NB4 (cell line): Measurements from ENCODE around the gene SCN1B.
A peak's percentile ranks its signal among the peaks of the same experiment; 100 is the strongest.
"Not testable (repeated sequence)": the region's sequence is repeated elsewhere in the genome, so short reads cannot be mapped to it uniquely, and the experiment has no call there.

ENCODE experiments used
- DNase-seq: peaks from one replicate; pipeline ENCODE4 v3.0.0; 2010; ENCODE audit warnings: low read depth
- H3K4me3 ChIP-seq: one replicate; pipeline ENCODE4 v1.5.1; 2011; ENCODE audit warnings: mild to moderate bottlenecking, low read depth, low read length, moderate library complexity
- CTCF ChIP-seq: IDR thresholded peaks from one replicate; pipeline ENCODE4 v1.5.1; 2012; ENCODE audit warnings: low read depth, low read length
- MAX ChIP-seq: IDR thresholded peaks from 2 replicates; pipeline ENCODE4 v1.6.1; 2011; ENCODE audit warnings: low read depth, low read length
- MYC ChIP-seq: IDR thresholded peaks from 2 replicates; pipeline ENCODE4 v1.6.1; 2011; ENCODE audit warnings: low read depth, low read length
- POLR2A ChIP-seq: IDR thresholded peaks from 2 replicates; pipeline ENCODE4 v1.6.1; 2011; ENCODE audit warnings: mild to moderate bottlenecking; ENCODE audit not compliant: insufficient read length; ENCODE audit errors: extremely low read depth

Gene SCN1B

GRCh38 chr19:35011091-35011689, 19.1 kb upstream of the SCN1B start:
- TF ChIP-seq POLR2A (no peak), MYC (no peak), CTCF (no peak), MAX (no peak)
- no peak for DNase-seq
- H3K4me3 ChIP-seq: no peak overlapping the region

GRCh38 chr19:35011737-35012682, 18.3 kb upstream of the SCN1B start:
- no peak for DNase-seq
- TF ChIP-seq POLR2A: no peak
- no peak for TF ChIP-seq MAX
- TF ChIP-seq MYC: no peak
- TF ChIP-seq CTCF: no peak

GRCh38 chr19:35013041-35013819, 17.0 kb upstream of the SCN1B start:
- peak; percentile 51 for DNase-seq
- TF ChIP-seq MYC: no peak
- no peak for TF ChIP-seq POLR2A
- TF ChIP-seq CTCF: peak; percentile 63
- no peak for TF ChIP-seq MAX

More at GRCh38 chr19:35011737-35012682, 18.3 kb upstream of the SCN1B start:
- H3K4me3 ChIP-seq: no peak overlapping the region

GRCh38 chr19:35013820-35014754, 16.2 kb upstream of the SCN1B start:
- peak; percentile 71 for DNase-seq
- no peak overlapping the region for H3K4me3 ChIP-seq
- no peak for TF ChIP-seq POLR2A
- peak; percentile 83 for TF ChIP-seq MAX
- TF ChIP-seq CTCF: no peak
- peak; percentile 32; the same call in 1 of the 2 replicates for TF ChIP-seq MYC

More at GRCh38 chr19:35013041-35013819, 17.0 kb upstream of the SCN1B start:
- H3K4me3 ChIP-seq: no peak overlapping the region

GRCh38 chr19:35014774-35015173, 15.5 kb upstream of the SCN1B start:
- not testable (repeated sequence) for DNase-seq, H3K4me3 ChIP-seq
